Measurements from ENCODE around the gene SIRPD.

DNA sequence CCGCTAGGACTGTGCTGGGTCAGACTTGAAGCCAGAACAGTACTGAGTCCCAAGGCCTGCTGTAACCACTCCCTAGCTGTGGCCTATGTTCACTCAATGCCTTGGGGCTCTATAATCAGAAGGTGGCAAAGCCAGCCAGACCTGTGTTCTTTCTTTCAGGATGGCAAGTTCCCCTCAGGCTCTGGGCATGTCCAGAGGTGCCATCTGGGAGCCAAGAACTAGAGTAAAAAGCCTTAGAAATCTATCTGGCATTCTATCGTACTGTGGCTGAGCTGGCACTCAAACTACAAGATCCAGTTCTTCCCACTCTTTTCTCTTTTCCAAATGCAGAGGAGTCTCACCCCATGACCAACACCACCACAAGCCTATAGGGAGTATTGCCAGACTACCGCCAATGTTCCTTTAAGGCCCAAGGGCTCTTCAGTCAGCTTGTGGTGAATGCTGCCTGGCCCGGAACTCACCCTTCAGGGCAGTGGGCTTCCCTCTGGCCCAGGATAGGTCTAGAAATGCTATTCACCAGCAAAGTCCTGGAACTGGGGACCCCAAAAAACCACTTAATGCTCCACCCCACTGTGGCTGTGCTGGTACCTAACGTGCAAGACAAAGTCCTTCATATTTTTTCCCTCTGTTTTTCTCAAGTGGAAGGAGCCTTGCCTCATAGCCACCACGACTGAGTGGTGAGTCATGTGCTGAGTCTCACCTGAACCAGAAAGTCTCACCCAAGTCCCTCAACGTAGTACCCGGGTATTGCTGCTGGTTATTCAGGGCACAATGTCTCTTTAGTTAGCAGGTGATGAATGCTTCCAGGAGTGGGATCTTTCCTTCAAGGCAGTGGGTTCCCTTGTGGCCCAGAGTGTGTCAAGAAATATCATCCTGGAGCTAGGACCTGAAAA is 57.7 kb downstream of the SIRPD start:
- TF ChIP-seq, protein P1, sequence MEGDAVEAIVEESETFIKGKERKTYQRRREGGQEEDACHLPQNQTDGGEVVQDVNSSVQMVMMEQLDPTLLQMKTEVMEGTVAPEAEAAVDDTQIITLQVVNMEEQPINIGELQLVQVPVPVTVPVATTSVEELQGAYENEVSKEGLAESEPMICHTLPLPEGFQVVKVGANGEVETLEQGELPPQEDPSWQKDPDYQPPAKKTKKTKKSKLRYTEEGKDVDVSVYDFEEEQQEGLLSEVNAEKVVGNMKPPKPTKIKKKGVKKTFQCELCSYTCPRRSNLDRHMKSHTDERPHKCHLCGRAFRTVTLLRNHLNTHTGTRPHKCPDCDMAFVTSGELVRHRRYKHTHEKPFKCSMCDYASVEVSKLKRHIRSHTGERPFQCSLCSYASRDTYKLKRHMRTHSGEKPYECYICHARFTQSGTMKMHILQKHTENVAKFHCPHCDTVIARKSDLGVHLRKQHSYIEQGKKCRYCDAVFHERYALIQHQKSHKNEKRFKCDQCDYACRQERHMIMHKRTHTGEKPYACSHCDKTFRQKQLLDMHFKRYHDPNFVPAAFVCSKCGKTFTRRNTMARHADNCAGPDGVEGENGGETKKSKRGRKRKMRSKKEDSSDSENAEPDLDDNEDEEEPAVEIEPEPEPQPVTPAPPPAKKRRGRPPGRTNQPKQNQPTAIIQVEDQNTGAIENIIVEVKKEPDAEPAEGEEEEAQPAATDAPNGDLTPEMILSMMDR (IDR thresholded peaks at IDR 0.05): no peak
- no peak for TF ChIP-seq POLR2A (IDR thresholded peaks at IDR 0.05)

Measured in sigmoid colon (tissue), 3 donors.